TTC549 (cell line): ENCODE results near the gene CCL4.
"Not testable (repeated sequence)": the region's sequence is repeated elsewhere in the genome, so short reads cannot be mapped to it uniquely, and the experiment has no call there.

Experiments used
- FAIRE-seq: peaks from 2 replicates; lab custom pipeline; 2012; peaks lifted over from hg19 to GRCh38; lab: Jason Lieb, UNC

CCL4 gene

GRCh38 chr17:36087897-36088572 is 15.6 kb upstream of the CCL4 start:
- not testable (repeated sequence) for FAIRE-seq

GRCh38 chr17:36088670-36089338 is 14.8 kb upstream of the CCL4 start:
- FAIRE-seq = no peak

- no peak for FAIRE-seq
Observed at GRCh38 chr17:36089339-36089865, 14.2 kb upstream of the CCL4 start.

- FAIRE-seq = no peak
Observed at GRCh38 chr17:36089888-36090836, 13.5 kb upstream of the CCL4 start, which contains the start of gene CCL3. Gene CCL3 (minus strand): TSS chr17:36090143. CDS start chr17:36090058, 85 bp downstream.

GRCh38 chr17:36092230-36092629 is 11.4 kb upstream of the CCL4 start:
- no peak for FAIRE-seq

GRCh38 chr17:36092715-36093114 is 10.9 kb upstream of the CCL4 start:
- FAIRE-seq = not testable (repeated sequence)

- no peak for FAIRE-seq
Observed at GRCh38 chr17:36094232-36094631, 9.4 kb upstream of the CCL4 start.

GRCh38 chr17:36094746-36095145 is 8.9 kb upstream of the CCL4 start:
- FAIRE-seq = no peak

- FAIRE-seq = no peak
Observed at GRCh38 chr17:36095992-36096391, 7.6 kb upstream of the CCL4 start.

GRCh38 chr17:36099004-36099403 is 4.6 kb upstream of the CCL4 start:
- FAIRE-seq = not testable (repeated sequence)

GRCh38 chr17:36104246-36104645 is 619 bp downstream of the CCL4 start:
- not testable (repeated sequence) for FAIRE-seq

- FAIRE-seq = no peak
Observed at GRCh38 chr17:36104701-36105181, 1.1 kb downstream of the CCL4 start.

- no peak for FAIRE-seq
Observed at GRCh38 chr17:36105781-36106492, 2.3 kb downstream of the CCL4 start.

- FAIRE-seq = no peak
Observed at GRCh38 chr17:36106493-36106835, 2.8 kb downstream of the CCL4 start.

GRCh38 chr17:36107660-36108059 is 4.0 kb downstream of the CCL4 start:
- no peak for FAIRE-seq

GRCh38 chr17:36108265-36108664 is 4.6 kb downstream of the CCL4 start:
- FAIRE-seq = not testable (repeated sequence)

GRCh38 chr17:36111068-36111490 is 7.5 kb downstream of the CCL4 start:
- FAIRE-seq = no peak

GRCh38 chr17:36112572-36112971 is 8.9 kb downstream of the CCL4 start:
- no peak for FAIRE-seq

GRCh38 chr17:36113131-36113530 is 9.5 kb downstream of the CCL4 start:
- FAIRE-seq = not testable (repeated sequence)

- not testable (repeated sequence) for FAIRE-seq
Observed at GRCh38 chr17:36114971-36115648, 11.5 kb downstream of the CCL4 start.

GRCh38 chr17:36115649-36115977 is 12.0 kb downstream of the CCL4 start:
- FAIRE-seq = not testable (repeated sequence)
